Uterus (tissue), 2 donors: ENCODE measurements around the gene NFIA.

Experiments
- CTCF ChIP-seq, 4 experiments: fragments of 200-600 bp in 2 of 4; fragments of 450-650 bp in 2 of 4; sonication (generic) in 2 of 4; IDR thresholded peaks; one replicate each; pipeline ENCODE4 v1.5.1; 2016 to 2019; ENCODE audit warnings: antibody characterized with exemption in 4 of 4, mild to moderate bottlenecking in 2 of 4, moderate library complexity in 1 of 4
- POLR2A ChIP-seq, 2 donors: fragments of 450-650 bp; IDR thresholded peaks; one replicate each; pipeline ENCODE4 v1.6.1; 2016; ENCODE audit warnings: antibody characterized with exemption in 2 of 2, mild to moderate bottlenecking in 1 of 2, moderate library complexity in 1 of 2

- no peak for TF ChIP-seq POLR2A (IDR thresholded peaks at IDR 0.05)
- no peak for TF ChIP-seq CTCF (IDR thresholded peaks at IDR 0.05)
These were observed 163.5 kb downstream of the NFIA start for GRCh38 chr1:61245696-61246400.
